Measurements from ENCODE around the gene CLUH.

CLUH gene

GRCh38 chr17:2703606-2704005, 8.0 kb downstream of the CLUH start:
- no peaks in the 10 kb centered on the region for H3K36me3 ChIP-seq (ENCODE audit: control insufficient read depth, insufficient read depth, low read length)
- no peaks in the 10 kb centered on the region for H3K27me3 ChIP-seq (ENCODE audit: control insufficient read depth, insufficient read depth, low read length)

DNA sequence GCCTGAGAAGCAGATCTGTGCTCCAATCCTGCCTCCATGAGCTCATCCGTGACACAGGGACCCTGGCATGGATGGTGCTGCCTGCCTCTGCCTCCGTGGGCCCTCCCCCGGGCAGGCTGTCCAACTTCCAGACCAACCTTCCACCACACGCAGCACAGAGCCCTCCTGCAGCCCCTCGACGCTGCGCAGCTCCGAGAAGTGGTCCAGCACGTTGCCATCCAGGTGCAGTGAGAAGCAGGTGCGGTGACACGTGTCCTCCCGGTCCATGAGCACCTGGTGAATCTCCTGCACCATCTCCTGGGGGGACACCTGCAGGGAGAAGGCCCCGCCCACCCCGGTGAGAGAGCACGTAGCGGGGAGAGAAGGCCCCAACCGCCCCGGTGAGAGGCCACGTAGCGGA, 8.4 kb downstream of the CLUH start:
- H3K36me3 ChIP-seq (ENCODE audit: control insufficient read depth, insufficient read depth, low read length): no peaks in the 10 kb centered on the region
- peaks cover 6% of the 10 kb centered on the region for H3K79me2 ChIP-seq
- H3K9me3 ChIP-seq (ENCODE audit: control insufficient read depth, low read length): no peaks in the 10 kb centered on the region
- H3K4me3 ChIP-seq (ENCODE audit: low read depth, low read length): no peak overlapping the region
- no peaks in the 10 kb centered on the region for H3K27me3 ChIP-seq (ENCODE audit: control insufficient read depth, insufficient read depth, low read length)
- H3K27ac ChIP-seq: no peak overlapping the region
- H3K4me1 ChIP-seq: peaks cover 8% of the 10 kb centered on the region
- no peak overlapping the region for H3K9ac ChIP-seq
- no peak overlapping the region for H2AFZ ChIP-seq
- TF ChIP-seq, protein P1, sequence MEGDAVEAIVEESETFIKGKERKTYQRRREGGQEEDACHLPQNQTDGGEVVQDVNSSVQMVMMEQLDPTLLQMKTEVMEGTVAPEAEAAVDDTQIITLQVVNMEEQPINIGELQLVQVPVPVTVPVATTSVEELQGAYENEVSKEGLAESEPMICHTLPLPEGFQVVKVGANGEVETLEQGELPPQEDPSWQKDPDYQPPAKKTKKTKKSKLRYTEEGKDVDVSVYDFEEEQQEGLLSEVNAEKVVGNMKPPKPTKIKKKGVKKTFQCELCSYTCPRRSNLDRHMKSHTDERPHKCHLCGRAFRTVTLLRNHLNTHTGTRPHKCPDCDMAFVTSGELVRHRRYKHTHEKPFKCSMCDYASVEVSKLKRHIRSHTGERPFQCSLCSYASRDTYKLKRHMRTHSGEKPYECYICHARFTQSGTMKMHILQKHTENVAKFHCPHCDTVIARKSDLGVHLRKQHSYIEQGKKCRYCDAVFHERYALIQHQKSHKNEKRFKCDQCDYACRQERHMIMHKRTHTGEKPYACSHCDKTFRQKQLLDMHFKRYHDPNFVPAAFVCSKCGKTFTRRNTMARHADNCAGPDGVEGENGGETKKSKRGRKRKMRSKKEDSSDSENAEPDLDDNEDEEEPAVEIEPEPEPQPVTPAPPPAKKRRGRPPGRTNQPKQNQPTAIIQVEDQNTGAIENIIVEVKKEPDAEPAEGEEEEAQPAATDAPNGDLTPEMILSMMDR (IDR thresholded peaks at IDR 0.05): no peak
- no peak overlapping the region for H3K4me2 ChIP-seq (ENCODE audit: low read length)

More at GRCh38 chr17:2703606-2704005, 8.0 kb downstream of the CLUH start:
- Histone ChIP-seq H3K4me1 (peaks cover 11% of the 10 kb centered on the region), H3K79me2 (peaks cover 7% of the 10 kb centered on the region), H3K27ac (no peak overlapping the region), H3K9me3 (ENCODE audit: control insufficient read depth, low read length) (no peaks in the 10 kb centered on the region), H3K4me2 (ENCODE audit: low read length) (no peak overlapping the region), H3K4me3 (ENCODE audit: low read depth, low read length) (no peak overlapping the region), H2AFZ (no peak overlapping the region), H3K9ac (no peak overlapping the region)
- TF ChIP-seq, protein P1 (IDR thresholded peaks at IDR 0.05): no peak

GRCh38 chr17:2701996-2702741, 9.4 kb downstream of the CLUH start:
- no peaks in the 10 kb centered on the region for H3K4me1 ChIP-seq
- H3K4me2 ChIP-seq (ENCODE audit: low read length): no peak overlapping the region
- H2AFZ ChIP-seq: no peak overlapping the region
- no peak overlapping the region for H3K9ac ChIP-seq
- no peaks in the 10 kb centered on the region for H3K36me3 ChIP-seq (ENCODE audit: control insufficient read depth, insufficient read depth, low read length)
- no peaks in the 10 kb centered on the region for H3K27me3 ChIP-seq (ENCODE audit: control insufficient read depth, insufficient read depth, low read length)
- H3K27ac ChIP-seq: no peak overlapping the region
- no peaks in the 10 kb centered on the region for H3K9me3 ChIP-seq (ENCODE audit: control insufficient read depth, low read length)
- TF ChIP-seq, protein P1 (IDR thresholded peaks at IDR 0.05): no peak
- no peak overlapping the region for H3K4me3 ChIP-seq (ENCODE audit: low read depth, low read length)
- peaks cover 2% of the 10 kb centered on the region for H3K79me2 ChIP-seq

GRCh38 chr17:2701161-2701995, 10.2 kb downstream of the CLUH start:
- H3K9me3 ChIP-seq (ENCODE audit: control insufficient read depth, low read length): no peaks in the 10 kb centered on the region
- H3K9ac ChIP-seq: no peak overlapping the region
- H3K36me3 ChIP-seq (ENCODE audit: control insufficient read depth, insufficient read depth, low read length): no peaks in the 10 kb centered on the region
- H3K27ac ChIP-seq: no peak overlapping the region
- no peaks in the 10 kb centered on the region for H3K79me2 ChIP-seq
- H2AFZ ChIP-seq: no peak overlapping the region
- H3K27me3 ChIP-seq (ENCODE audit: control insufficient read depth, insufficient read depth, low read length): no peaks in the 10 kb centered on the region
- H3K4me1 ChIP-seq: no peaks in the 10 kb centered on the region
- no peak overlapping the region for H3K4me3 ChIP-seq (ENCODE audit: low read depth, low read length)
- TF ChIP-seq, protein P1 (IDR thresholded peaks at IDR 0.05): no peak
- H3K4me2 ChIP-seq (ENCODE audit: low read length): no peak overlapping the region
